ENCODE results near the gene MACROD1.

Gene MACROD1

DNA sequence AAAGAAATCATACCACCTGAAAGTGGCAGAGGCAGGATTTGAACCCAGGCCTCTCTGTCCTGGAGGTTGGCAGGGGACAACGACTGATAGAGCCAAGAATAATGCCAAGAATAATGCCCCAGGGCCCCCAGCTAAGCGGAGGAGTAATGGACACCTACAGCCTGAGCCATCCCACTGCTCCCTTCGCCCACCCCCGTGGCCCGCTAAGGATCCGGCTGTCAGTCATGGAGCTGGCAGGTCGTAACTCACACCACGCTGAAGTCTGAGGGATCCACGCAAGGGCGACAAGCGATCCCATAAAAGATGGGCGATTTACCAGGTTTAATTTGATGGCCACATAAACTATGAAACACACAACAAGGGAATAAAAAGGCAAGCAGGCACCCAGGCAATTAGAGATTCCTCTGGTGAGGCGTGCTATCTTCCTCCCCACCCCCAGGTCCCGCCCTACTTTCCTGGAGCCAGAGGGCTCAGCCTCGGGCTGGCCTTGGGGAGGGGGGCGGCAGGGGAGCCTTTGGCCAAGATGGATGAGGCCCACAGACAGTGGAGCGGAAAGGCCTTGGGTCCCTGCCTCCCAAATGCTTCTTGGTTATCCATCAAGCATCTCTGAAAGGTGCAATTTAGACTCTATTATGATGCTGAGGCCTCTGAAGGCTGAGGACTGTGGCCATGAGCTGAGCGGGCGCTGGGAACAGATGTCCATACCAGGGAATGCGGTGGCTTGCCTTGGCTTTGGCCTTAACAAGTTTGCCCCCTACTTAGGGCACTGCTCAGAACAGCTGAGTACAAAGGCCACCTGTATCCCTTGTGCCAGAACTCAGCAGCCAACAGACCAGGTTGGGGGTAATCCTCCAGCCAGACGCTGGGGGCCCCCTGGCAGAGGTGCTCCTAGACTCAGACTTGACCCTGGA lies 55.2 kb downstream of the MACROD1 start:
- TF ChIP-seq, protein P1, sequence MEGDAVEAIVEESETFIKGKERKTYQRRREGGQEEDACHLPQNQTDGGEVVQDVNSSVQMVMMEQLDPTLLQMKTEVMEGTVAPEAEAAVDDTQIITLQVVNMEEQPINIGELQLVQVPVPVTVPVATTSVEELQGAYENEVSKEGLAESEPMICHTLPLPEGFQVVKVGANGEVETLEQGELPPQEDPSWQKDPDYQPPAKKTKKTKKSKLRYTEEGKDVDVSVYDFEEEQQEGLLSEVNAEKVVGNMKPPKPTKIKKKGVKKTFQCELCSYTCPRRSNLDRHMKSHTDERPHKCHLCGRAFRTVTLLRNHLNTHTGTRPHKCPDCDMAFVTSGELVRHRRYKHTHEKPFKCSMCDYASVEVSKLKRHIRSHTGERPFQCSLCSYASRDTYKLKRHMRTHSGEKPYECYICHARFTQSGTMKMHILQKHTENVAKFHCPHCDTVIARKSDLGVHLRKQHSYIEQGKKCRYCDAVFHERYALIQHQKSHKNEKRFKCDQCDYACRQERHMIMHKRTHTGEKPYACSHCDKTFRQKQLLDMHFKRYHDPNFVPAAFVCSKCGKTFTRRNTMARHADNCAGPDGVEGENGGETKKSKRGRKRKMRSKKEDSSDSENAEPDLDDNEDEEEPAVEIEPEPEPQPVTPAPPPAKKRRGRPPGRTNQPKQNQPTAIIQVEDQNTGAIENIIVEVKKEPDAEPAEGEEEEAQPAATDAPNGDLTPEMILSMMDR (IDR thresholded peaks at IDR 0.05; ENCODE audit: extremely low read depth, insufficient read depth, missing control alignments), result no peak
- no peak for DNase-seq (ENCODE audit: low spot score)
- in situ Hi-C loops (cut with MboI; ENCODE audit: low pct_unique_long_range_greater_than_20kb, low sequenced_read_pairs, unreplicated experiment), result no loop called here

DNA sequence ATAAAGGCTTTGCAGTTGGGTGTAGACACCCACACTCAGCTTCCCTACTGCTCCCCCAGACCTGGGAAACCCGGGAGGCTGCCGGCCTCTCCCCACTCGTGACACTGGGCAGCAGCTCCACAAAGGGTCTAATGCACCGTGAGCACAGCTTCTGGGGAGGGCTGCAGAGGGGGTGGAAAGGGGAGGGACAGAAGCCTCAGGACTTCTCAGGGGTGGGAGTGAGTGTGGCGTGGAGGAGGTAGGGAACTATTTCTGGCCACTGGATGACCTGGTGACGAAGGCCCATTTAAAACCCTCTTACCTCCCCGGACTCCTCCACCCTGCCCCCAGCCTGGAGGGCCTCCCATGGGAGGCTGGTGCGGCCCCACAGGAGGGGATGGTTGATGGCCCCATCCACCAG lies 56.6 kb downstream of the MACROD1 start:
- TF ChIP-seq, protein P1 (IDR thresholded peaks at IDR 0.05; ENCODE audit: extremely low read depth, insufficient read depth, missing control alignments), result no peak
- in situ Hi-C loops (cut with MboI; ENCODE audit: low pct_unique_long_range_greater_than_20kb, low sequenced_read_pairs, unreplicated experiment), result no loop called here
- no peak for DNase-seq (ENCODE audit: low spot score)

- TF ChIP-seq, protein P1 (IDR thresholded peaks at IDR 0.05; ENCODE audit: extremely low read depth, insufficient read depth, missing control alignments), result no peak
- DNase-seq (ENCODE audit: low spot score), result no peak
- in situ Hi-C loops (cut with MboI; ENCODE audit: low pct_unique_long_range_greater_than_20kb, low sequenced_read_pairs, unreplicated experiment), result no loop called here
These were observed 58.6 kb downstream of the MACROD1 start for GRCh38 chr11:64107303-64107702.

DNA sequence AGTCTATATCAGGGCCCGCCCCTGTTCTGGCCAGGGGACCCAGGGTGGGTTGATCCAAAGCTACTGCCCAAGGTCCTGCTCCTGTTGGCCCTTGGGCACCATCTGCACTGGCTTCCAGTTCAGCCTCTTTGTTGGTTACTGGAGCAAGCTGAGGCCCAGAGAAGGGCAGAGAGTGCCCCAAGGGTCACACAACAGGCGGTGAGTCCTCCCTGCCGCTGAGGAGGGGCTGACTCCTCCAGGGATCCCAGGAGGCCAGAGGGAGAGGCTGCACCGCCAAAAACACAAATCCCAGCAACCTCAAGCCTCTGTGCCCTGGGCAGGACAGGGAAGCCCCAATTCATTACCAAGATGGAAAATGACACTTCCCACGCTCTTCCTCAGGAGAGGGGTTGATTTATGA lies 61.3 kb downstream of the MACROD1 start:
- TF ChIP-seq, protein P1 (IDR thresholded peaks at IDR 0.05; ENCODE audit: extremely low read depth, insufficient read depth, missing control alignments), result no peak
- in situ Hi-C loops (cut with MboI; ENCODE audit: low pct_unique_long_range_greater_than_20kb, low sequenced_read_pairs, unreplicated experiment), result no loop called here
- no peak for DNase-seq (ENCODE audit: low spot score)

GRCh38 chr11:64103277-64103985 lies 62.5 kb downstream of the MACROD1 start:
- TF ChIP-seq, protein P1 (IDR thresholded peaks at IDR 0.05; ENCODE audit: extremely low read depth, insufficient read depth, missing control alignments), result no peak
- in situ Hi-C loops (cut with MboI; ENCODE audit: low pct_unique_long_range_greater_than_20kb, low sequenced_read_pairs, unreplicated experiment), result no loop called here
- no peak for DNase-seq (ENCODE audit: low spot score)

GRCh38 chr11:64102005-64102738 lies 63.7 kb downstream of the MACROD1 start:
- in situ Hi-C loops (cut with MboI; ENCODE audit: low pct_unique_long_range_greater_than_20kb, low sequenced_read_pairs, unreplicated experiment), result no loop called here
- no peak for DNase-seq (ENCODE audit: low spot score)

More at GRCh38 chr11:64102005-64102738, 63.7 kb downstream of the MACROD1 start:
- TF ChIP-seq, protein P1 (IDR thresholded peaks at IDR 0.05; ENCODE audit: extremely low read depth, insufficient read depth, missing control alignments), result no peak
